Measurements from ENCODE around the gene RPL27A. TPM values are rescaled to one million over a fixed set of nuclear protein-coding genes. Genes with fewer than 3 reads are reported as not detected.

RPL27A gene
- total RNA-seq, 1 donor from 2014 or later: 1,116 TPM

- Mint-ChIP-seq H3K27me3 (ENCODE audit: insufficient read depth, low read depth) (peaks cover 5% of the 10 kb centered on the region), H3K9me3 (no peaks in the 10 kb centered on the region), H3K4me3 (peak overlapping the region; percentile 72), H3K36me3 (peaks cover 25% of the 10 kb centered on the region), H3K27ac (no peak overlapping the region), H3K4me1 (peaks cover 60% of the 10 kb centered on the region)
- H3K9ac ChIP-seq: no peak overlapping the region
- no peaks in the 10 kb centered on the region for H3K27me3 ChIP-seq
- no peak for DNase-seq (ENCODE audit: low spot score)
- H3K27ac ChIP-seq: no peak overlapping the region
- no peak overlapping the region for H2AFZ ChIP-seq (replicated peaks)
- H3K9me3 ChIP-seq (ENCODE audit: low read depth): no peaks in the 10 kb centered on the region
- H3K4me3 ChIP-seq: no peak overlapping the region
- peaks cover 30% of the 10 kb centered on the region for H3K4me1 ChIP-seq
- no peak for TF ChIP-seq EZH2phosphoT487 (IDR thresholded peaks at IDR 0.05)
- TF ChIP-seq CTCF (IDR thresholded peaks at IDR 0.05): no peak
- TF ChIP-seq EZH2 (IDR thresholded peaks at IDR 0.05): no peak
- no peak overlapping the region for H3K4me2 ChIP-seq
- peaks cover 27% of the 10 kb centered on the region for H4K20me1 ChIP-seq (ENCODE audit: low read depth)
- peaks cover 83% of the 10 kb centered on the region for H3F3A ChIP-seq (ENCODE audit: low read depth)
- peaks cover 10% of the 10 kb centered on the region for H3K36me3 ChIP-seq
- peaks cover 60% of the 10 kb centered on the region for H3K79me2 ChIP-seq (ENCODE audit: low read depth)
Observed at GRCh38 chr11:8685820-8686219, 3.2 kb downstream of the RPL27A start.

- Mint-ChIP-seq H3K4me1 (peaks cover 60% of the 10 kb centered on the region), H3K27ac (no peak overlapping the region), H3K9me3 (no peaks in the 10 kb centered on the region), H3K4me3 (no peak overlapping the region), H3K36me3 (peaks cover 26% of the 10 kb centered on the region), H3K27me3 (ENCODE audit: insufficient read depth, low read depth) (peaks cover 5% of the 10 kb centered on the region)
- no peak overlapping the region for H3K4me2 ChIP-seq
- peaks cover 10% of the 10 kb centered on the region for H3K36me3 ChIP-seq
- H3K79me2 ChIP-seq (ENCODE audit: low read depth): peaks cover 59% of the 10 kb centered on the region
- no peak overlapping the region for H3K27ac ChIP-seq
- DNase-seq (ENCODE audit: low spot score): no peak
- TF ChIP-seq CTCF (IDR thresholded peaks at IDR 0.05) (no peak), EZH2 (IDR thresholded peaks at IDR 0.05) (no peak), EZH2phosphoT487 (IDR thresholded peaks at IDR 0.05) (no peak)
- no peak overlapping the region for H3K4me3 ChIP-seq
- peaks cover 82% of the 10 kb centered on the region for H3F3A ChIP-seq (ENCODE audit: low read depth)
- H3K9me3 ChIP-seq (ENCODE audit: low read depth): no peaks in the 10 kb centered on the region
- H3K9ac ChIP-seq: no peak overlapping the region
- H4K20me1 ChIP-seq (ENCODE audit: low read depth): peaks cover 27% of the 10 kb centered on the region
- peaks cover 30% of the 10 kb centered on the region for H3K4me1 ChIP-seq
- H3K27me3 ChIP-seq: no peaks in the 10 kb centered on the region
- no peak overlapping the region for H2AFZ ChIP-seq (replicated peaks)
Observed at GRCh38 chr11:8686325-8686724, 3.7 kb downstream of the RPL27A start.

- peaks cover 51% of the 10 kb centered on the region for H3K4me1 Mint-ChIP-seq
- peak overlapping the region; percentile 92 for H3K4me3 Mint-ChIP-seq
- Histone ChIP-seq H4K20me1 (ENCODE audit: low read depth) (peaks cover 19% of the 10 kb centered on the region), H3K9me3 (ENCODE audit: low read depth) (no peaks in the 10 kb centered on the region), H3K4me3 (peak overlapping the region; percentile 53), H3K4me2 (peak overlapping the region; percentile 80), H3K27ac (peak overlapping the region; percentile 84), H2AFZ (replicated peaks) (peak overlapping the region; percentile 43), H3K27me3 (no peaks in the 10 kb centered on the region), H3K79me2 (ENCODE audit: low read depth) (peaks cover 50% of the 10 kb centered on the region), H3K9ac (peak overlapping the region; percentile 31), H3K4me1 (peaks cover 29% of the 10 kb centered on the region), H3K36me3 (peaks cover 10% of the 10 kb centered on the region), H3F3A (ENCODE audit: low read depth) (peaks cover 63% of the 10 kb centered on the region)
- no peaks in the 10 kb centered on the region for H3K9me3 Mint-ChIP-seq
- H3K27ac Mint-ChIP-seq: peak overlapping the region; percentile 87
- peaks cover 2% of the 10 kb centered on the region for H3K27me3 Mint-ChIP-seq (ENCODE audit: insufficient read depth, low read depth)
- H3K36me3 Mint-ChIP-seq: peaks cover 33% of the 10 kb centered on the region
- DNase-seq (ENCODE audit: low spot score): peak; percentile 97
- TF ChIP-seq CTCF (IDR thresholded peaks at IDR 0.05) (peak; percentile 32), EZH2 (IDR thresholded peaks at IDR 0.05) (no peak)
Observed at GRCh38 chr11:8688414-8689362, 6.1 kb downstream of the RPL27A start.

Measured in neural progenitor cell (in vitro differentiated cells).